ENCODE measurements around the gene TRIM24. TPM values are rescaled to one million over a fixed set of nuclear protein-coding genes. Genes with fewer than 3 reads are reported as not detected.

Gene TRIM24
- total RNA-seq, 1 donor from 2014 or later = 116 TPM

- Histone ChIP-seq H4K20me1 (ENCODE audit: low read depth) (no peaks in the 10 kb centered on the region), H3K4me1 (no peaks in the 10 kb centered on the region), H3K9ac (no peak overlapping the region), H3K36me3 (no peaks in the 10 kb centered on the region), H3K4me3 (no peak overlapping the region), H3K9me3 (ENCODE audit: low read depth) (no peaks in the 10 kb centered on the region), H3F3A (ENCODE audit: low read depth) (no peaks in the 10 kb centered on the region), H3K79me2 (ENCODE audit: low read depth) (no peaks in the 10 kb centered on the region), H2AFZ (replicated peaks) (no peak overlapping the region), H3K27ac (no peak overlapping the region), H3K27me3 (no peaks in the 10 kb centered on the region), H3K4me2 (no peak overlapping the region)
- DNase-seq (ENCODE audit: low spot score) = no peak
- Mint-ChIP-seq H3K27ac (no peak overlapping the region), H3K4me3 (no peak overlapping the region), H3K4me1 (peaks cover 3% of the 10 kb centered on the region), H3K27me3 (ENCODE audit: insufficient read depth, low read depth) (peaks cover 2% of the 10 kb centered on the region), H3K36me3 (no peaks in the 10 kb centered on the region), H3K9me3 (no peaks in the 10 kb centered on the region)
- TF ChIP-seq EZH2phosphoT487 (IDR thresholded peaks at IDR 0.05) = no peak
- TF ChIP-seq CTCF (IDR thresholded peaks at IDR 0.05) = no peak
- no peak for TF ChIP-seq EZH2 (IDR thresholded peaks at IDR 0.05)
Observed at GRCh38 chr7:138618933-138619332, 158.9 kb downstream of the TRIM24 start.

GRCh38 chr7:138622841-138623240 lies 162.8 kb downstream of the TRIM24 start:
- Histone ChIP-seq H4K20me1 (ENCODE audit: low read depth) (no peaks in the 10 kb centered on the region), H3K9me3 (ENCODE audit: low read depth) (no peaks in the 10 kb centered on the region), H3K27me3 (no peaks in the 10 kb centered on the region), H3K9ac (no peak overlapping the region), H3K4me2 (no peak overlapping the region), H3K27ac (no peak overlapping the region), H3K36me3 (no peaks in the 10 kb centered on the region), H3F3A (ENCODE audit: low read depth) (no peaks in the 10 kb centered on the region), H3K4me1 (no peaks in the 10 kb centered on the region), H3K4me3 (no peak overlapping the region), H2AFZ (replicated peaks) (no peak overlapping the region), H3K79me2 (ENCODE audit: low read depth) (no peaks in the 10 kb centered on the region)
- TF ChIP-seq CTCF (IDR thresholded peaks at IDR 0.05) (no peak), EZH2 (IDR thresholded peaks at IDR 0.05) (no peak), EZH2phosphoT487 (IDR thresholded peaks at IDR 0.05) (no peak)
- DNase-seq (ENCODE audit: low spot score) = no peak
- no peak overlapping the region for H3K4me3 Mint-ChIP-seq
- peaks cover 2% of the 10 kb centered on the region for H3K27me3 Mint-ChIP-seq (ENCODE audit: insufficient read depth, low read depth)
- H3K27ac Mint-ChIP-seq = no peak overlapping the region
- H3K36me3 Mint-ChIP-seq = no peaks in the 10 kb centered on the region
- peaks cover 3% of the 10 kb centered on the region for H3K4me1 Mint-ChIP-seq
- H3K9me3 Mint-ChIP-seq = no peaks in the 10 kb centered on the region

- no peak overlapping the region for H3K4me2 ChIP-seq
- TF ChIP-seq EZH2phosphoT487 (IDR thresholded peaks at IDR 0.05) (no peak), CTCF (IDR thresholded peaks at IDR 0.05) (no peak), EZH2 (IDR thresholded peaks at IDR 0.05) (no peak)
Observed at GRCh38 chr7:138625084-138625848, 165.2 kb downstream of the TRIM24 start.

More at GRCh38 chr7:138625084-138625848, 165.2 kb downstream of the TRIM24 start:
- H3K36me3 Mint-ChIP-seq = no peaks in the 10 kb centered on the region
- DNase-seq (ENCODE audit: low spot score) = no peak
- no peaks in the 10 kb centered on the region for H3K4me1 ChIP-seq
- H3K9me3 Mint-ChIP-seq = no peaks in the 10 kb centered on the region
- H3K79me2 ChIP-seq (ENCODE audit: low read depth) = no peaks in the 10 kb centered on the region
- H3K4me3 Mint-ChIP-seq = no peak overlapping the region
- H4K20me1 ChIP-seq (ENCODE audit: low read depth) = no peaks in the 10 kb centered on the region
- H3K36me3 ChIP-seq = no peaks in the 10 kb centered on the region
- no peak overlapping the region for H3K9ac ChIP-seq
- H3K27me3 ChIP-seq = no peaks in the 10 kb centered on the region
- no peaks in the 10 kb centered on the region for H3F3A ChIP-seq (ENCODE audit: low read depth)
- no peaks in the 10 kb centered on the region for H3K4me1 Mint-ChIP-seq
- no peak overlapping the region for H3K27ac ChIP-seq
- no peak overlapping the region for H3K4me3 ChIP-seq
- H2AFZ ChIP-seq (replicated peaks) = no peak overlapping the region
- H3K27me3 Mint-ChIP-seq (ENCODE audit: insufficient read depth, low read depth) = peaks cover 2% of the 10 kb centered on the region
- no peaks in the 10 kb centered on the region for H3K9me3 ChIP-seq (ENCODE audit: low read depth)
- H3K27ac Mint-ChIP-seq = no peak overlapping the region

Measured in neural progenitor cell (in vitro differentiated cells).